ENCODE data around the gene HNMT.

The HNMT gene

DNA sequence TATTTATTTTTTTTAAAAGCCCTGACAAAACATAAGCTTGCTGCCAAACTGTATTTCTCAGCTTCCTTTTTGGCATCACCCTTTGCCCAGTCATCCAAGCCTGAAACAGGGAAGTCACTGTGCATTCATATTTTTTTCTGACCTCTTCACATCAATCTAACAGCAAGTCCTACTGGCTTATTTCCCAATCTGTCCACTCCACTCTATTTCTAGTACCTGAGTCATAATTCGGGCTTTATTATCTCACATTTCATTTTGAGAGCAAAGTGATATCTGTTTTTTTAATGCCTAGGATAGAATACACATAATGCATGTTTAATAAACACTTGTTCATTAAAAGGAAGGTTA is 5.1 kb downstream of the HNMT start:
- TF ChIP-seq REST (IDR thresholded peaks at IDR 0.05; ENCODE audit: insufficient read depth in 1 of 2, low read depth in 2 of 2, low read length in 2 of 2) (no peak), FOXP2 (optimal IDR thresholded peaks at IDR 0.05; ENCODE audit: borderline replicate concordance, extremely low read depth, extremely low read length, insufficient read depth) (no peak), TAF1 (IDR thresholded peaks at IDR 0.05; ENCODE audit: borderline replicate concordance, insufficient read depth, low read length) (no peak)

DNA sequence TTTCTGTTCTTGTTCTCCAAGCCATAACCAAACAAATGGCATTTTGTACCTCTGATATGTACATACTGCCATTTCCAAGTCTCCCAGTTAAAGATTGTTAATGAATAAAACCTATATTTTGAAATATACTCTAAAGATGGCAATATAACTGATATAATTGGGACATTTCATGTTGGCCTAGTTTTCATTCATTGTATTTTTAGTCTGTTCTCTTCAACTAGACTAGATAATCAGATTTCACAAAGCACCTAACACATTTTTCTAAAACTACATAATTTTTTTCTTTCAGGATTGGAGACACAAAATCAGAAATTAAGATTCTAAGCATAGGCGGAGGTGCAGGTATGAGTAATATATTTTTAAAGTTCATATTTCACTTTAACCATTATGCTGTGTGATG is 5.6 kb downstream of the HNMT start:
- TF ChIP-seq REST (IDR thresholded peaks at IDR 0.05; ENCODE audit: insufficient read depth in 1 of 2, low read depth in 2 of 2, low read length in 2 of 2) = no peak
- no peak for TF ChIP-seq SIN3A (IDR thresholded peaks at IDR 0.05; ENCODE audit: borderline replicate concordance, insufficient read depth, low read length)
- TF ChIP-seq TAF1 (IDR thresholded peaks at IDR 0.05; ENCODE audit: borderline replicate concordance, insufficient read depth, low read length) = no peak
- no peak for TF ChIP-seq POLR2AphosphoS5 (IDR thresholded peaks at IDR 0.05; ENCODE audit: low read depth, low read length)
- TF ChIP-seq FOXP2 (optimal IDR thresholded peaks at IDR 0.05; ENCODE audit: borderline replicate concordance, extremely low read depth, extremely low read length, insufficient read depth) = no peak

DNA sequence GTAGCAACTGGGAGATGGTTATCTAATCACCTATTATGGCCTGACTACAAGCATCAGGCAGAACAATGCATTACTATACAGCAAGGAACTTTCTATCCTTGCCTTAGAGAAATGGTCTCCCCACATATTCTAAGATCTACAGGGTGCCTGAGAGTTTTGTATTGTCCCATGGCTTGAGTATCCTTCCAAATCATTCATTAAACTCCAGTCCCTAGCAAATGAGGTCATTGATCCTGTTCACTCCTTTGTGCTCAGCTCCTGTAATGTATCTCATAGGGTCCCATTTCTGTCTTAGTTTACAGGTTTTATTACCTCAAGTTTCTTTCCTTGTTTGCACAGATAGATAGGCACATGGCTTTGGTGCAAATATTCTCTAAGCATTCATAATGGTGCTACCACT is 9.0 kb downstream of the HNMT start:
- TF ChIP-seq REST (IDR thresholded peaks at IDR 0.05; ENCODE audit: insufficient read depth in 1 of 2, low read depth in 2 of 2, low read length in 2 of 2) = no peak
- no peak for TF ChIP-seq SIN3A (IDR thresholded peaks at IDR 0.05; ENCODE audit: borderline replicate concordance, insufficient read depth, low read length)
- TF ChIP-seq FOXP2 (optimal IDR thresholded peaks at IDR 0.05; ENCODE audit: borderline replicate concordance, extremely low read depth, extremely low read length, insufficient read depth) = no peak
- TF ChIP-seq TAF1 (IDR thresholded peaks at IDR 0.05; ENCODE audit: borderline replicate concordance, insufficient read depth, low read length) = no peak
- no peak for TF ChIP-seq POLR2AphosphoS5 (IDR thresholded peaks at IDR 0.05; ENCODE audit: low read depth, low read length)

GRCh38 chr2:137975280-137976271 is 11.3 kb downstream of the HNMT start:
- TF ChIP-seq TAF1 (IDR thresholded peaks at IDR 0.05; ENCODE audit: borderline replicate concordance, insufficient read depth, low read length) = no peak
- no peak for TF ChIP-seq SIN3A (IDR thresholded peaks at IDR 0.05; ENCODE audit: borderline replicate concordance, insufficient read depth, low read length)
- TF ChIP-seq FOXP2 (optimal IDR thresholded peaks at IDR 0.05; ENCODE audit: borderline replicate concordance, extremely low read depth, extremely low read length, insufficient read depth) = no peak
- no peak for TF ChIP-seq POLR2AphosphoS5 (IDR thresholded peaks at IDR 0.05; ENCODE audit: low read depth, low read length)
- TF ChIP-seq REST (IDR thresholded peaks at IDR 0.05; ENCODE audit: insufficient read depth in 1 of 2, low read depth in 2 of 2, low read length in 2 of 2) = no peak
